Ishikawa (cell line): ENCODE measurements around the gene MYH10.

Experiments used
- CEBPB ChIP-seq: IDR thresholded peaks from 2 replicates; pipeline ENCODE4 v1.6.1; 2012
- CREB1 ChIP-seq: IDR thresholded peaks from 2 replicates; pipeline ENCODE4 v1.6.1; 2012; ENCODE audit warnings: low read depth
- EGR1 ChIP-seq: IDR thresholded peaks from 2 replicates; pipeline ENCODE4 v1.6.1; 2012
- EP300 ChIP-seq: IDR thresholded peaks from 2 replicates; pipeline ENCODE4 v1.6.1; 2012; ENCODE audit warnings: borderline replicate concordance
- FOXM1 ChIP-seq: IDR thresholded peaks from 2 replicates; pipeline ENCODE4 v1.6.1; 2012; ENCODE audit warnings: low read depth, borderline replicate concordance
- MAX ChIP-seq: IDR thresholded peaks from 2 replicates; pipeline ENCODE4 v1.6.1; 2012
- NFIC ChIP-seq: IDR thresholded peaks from 2 replicates; pipeline ENCODE4 v1.6.1; 2012
- RAD21 ChIP-seq: IDR thresholded peaks from 2 replicates; pipeline ENCODE4 v1.6.1; 2012; ENCODE audit warnings: low read depth
- REST ChIP-seq: IDR thresholded peaks from 2 replicates; pipeline ENCODE4 v1.6.1; 2012; ENCODE audit warnings: low read depth, mild to moderate bottlenecking
- TAF1 ChIP-seq: IDR thresholded peaks from 2 replicates; pipeline ENCODE4 v1.6.1; 2012; ENCODE audit warnings: low read depth, mild to moderate bottlenecking
- TCF12 ChIP-seq: IDR thresholded peaks from 2 replicates; pipeline ENCODE4 v1.6.1; 2012; ENCODE audit warnings: low read depth
- TEAD4 ChIP-seq: IDR thresholded peaks from 2 replicates; pipeline ENCODE4 v1.6.1; 2012
- YY1 ChIP-seq: IDR thresholded peaks from 2 replicates; pipeline ENCODE4 v1.6.1; 2012; ENCODE audit warnings: low read depth
- ZBTB7A ChIP-seq: IDR thresholded peaks from 2 replicates; pipeline ENCODE4 v1.6.1; 2012; ENCODE audit warnings: low read depth

- TF ChIP-seq ZBTB7A (no peak), REST (no peak), RAD21 (no peak), EP300 (no peak), CEBPB (no peak), CREB1 (no peak), TAF1 (no peak), MAX (no peak), NFIC (no peak), TCF12 (no peak), FOXM1 (no peak), YY1 (no peak), TEAD4 (no peak), EGR1 (no peak)
Measured at GRCh38 chr17:8643855-8644506, 13.5 kb upstream of the MYH10 start.
